HCT116 (cell line): Measurements from ENCODE around the gene RAPGEF3. TPM values are rescaled to one million over a fixed set of nuclear protein-coding genes. Genes with fewer than 3 reads are reported as not detected.

ENCODE experiments used
- ATAC-seq: fragments of 200-7000 bp; cut with Tn5 transposase; 2 replicates; pipeline ENCODE4 v1.9.1; 2020; ENCODE audit warnings: mild to moderate bottlenecking, moderate library complexity
- BruUV-seq: library from RNA; stranded (reverse); fragments of 400-500 nt; replicated peaks from 2 replicates; lab custom pipeline; 2021; lab: Mats Ljungman, UMichigan
- CTCF ChIA-PET: fragments of 300-600 bp; sonication (Branson Sonifier 250); formaldehyde crosslinking; loops from one replicate; lab custom pipeline; 2021; ENCODE audit warnings: antibody characterized with exemption; lab: Charles Lee
- POLR2A ChIA-PET: fragments of 300-600, 350-600 bp; sonication (Branson Sonifier 250); formaldehyde crosslinking; loops from one replicate; lab custom pipeline; 2021; ENCODE audit warnings: antibody characterized with exemption; lab: Charles Lee
- RAD21 ChIA-PET, 2 experiments: fragments of 300-600 bp; sonication (Branson Sonifier 250); formaldehyde crosslinking; loops; one replicate each; lab custom pipeline; 2023; ENCODE audit warnings: low total read pairs in 2 of 2; ENCODE audit not compliant: uncharacterized antibody in 2 of 2, unreplicated experiment in 2 of 2, low non-redundant PET in 1 of 2; lab: Charles Lee
- DNase-seq: peaks from one replicate; pipeline ENCODE4 v3.0.0-alpha.2; 2010; ENCODE audit warnings: low read depth, low spot score
- H2AFZ ChIP-seq: fragments of 200-600 bp; shearing (Covaris generic), sonication (generic); 2 replicates; pipeline ENCODE4 v1.6.1; 2017; ENCODE audit warnings: low read depth, mixed run types, mixed read lengths, antibody characterized with exemption, low read length; ENCODE audit not compliant: poor library complexity, severe bottlenecking
- H3K27ac ChIP-seq: 2 replicates; pipeline ENCODE4 v1.5.1; 2012; ENCODE audit warnings: low read depth, low read length
- H3K27me3 ChIP-seq: fragments of 200-600 bp; sonication (generic); 2 replicates; pipeline ENCODE4 v1.6.1; 2016; ENCODE audit warnings: mixed run types, low read length, mixed read lengths; ENCODE audit not compliant: insufficient read depth
- H3K36me3 ChIP-seq, 2 experiments: fragments of 200-500 bp in 1 of 2; fragments of 200-600 bp in 1 of 2; sonication (Bioruptor generic) in 1 of 2; sonication (generic) in 1 of 2; 2 replicates each; pipeline versions ENCODE4 v1.5.1 to v1.6.1; 2014 to 2016; ENCODE audit warnings: low read length in 2 of 2, inconsistent platforms in 1 of 2, mixed read lengths in 1 of 2, mixed run types in 1 of 2; ENCODE audit not compliant: insufficient read depth in 2 of 2, control insufficient read depth in 1 of 2
- H3K4me1 ChIP-seq, 2 experiments: fragments of 200-600 bp in 1 of 2; sonication (generic) in 1 of 2; 2 replicates each; pipeline versions ENCODE4 v1.5.1 to v1.6.1; 2012 to 2017; ENCODE audit warnings: low read length in 2 of 2, inconsistent platforms in 1 of 2, mild to moderate bottlenecking in 1 of 2, mixed read lengths in 1 of 2, mixed run types in 1 of 2, moderate library complexity in 1 of 2; ENCODE audit not compliant: insufficient read depth in 2 of 2, control insufficient read depth in 1 of 2
- H3K4me2 ChIP-seq: fragments of 200-600 bp; sonication (generic); 2 replicates; pipeline ENCODE4 v1.6.1; 2017; ENCODE audit warnings: mixed run types, low read length, mixed read lengths
- H3K4me3 ChIP-seq, 2 experiments: fragments of 200-600 bp in 1 of 2; sonication (generic) in 1 of 2; replicated peaks in 1 of 2; 2 replicates each; pipeline ENCODE4 v1.5.1; 2011 to 2016; ENCODE audit warnings: low read length in 2 of 2, control low read depth in 1 of 2, low read depth in 1 of 2, mild to moderate bottlenecking in 1 of 2, mixed read lengths in 1 of 2, mixed run types in 1 of 2
- H3K79me2 ChIP-seq: fragments of 200-600 bp; sonication (generic); 2 replicates; pipeline ENCODE4 v1.6.1; 2017; ENCODE audit warnings: mild to moderate bottlenecking, mixed run types, low read length, moderate library complexity, mixed read lengths; ENCODE audit not compliant: insufficient read depth
- H3K9ac ChIP-seq: fragments of 200-600 bp; sonication (generic); 2 replicates; pipeline ENCODE4 v1.6.1; 2016; ENCODE audit warnings: low read length, mixed read lengths
- H3K9me2 ChIP-seq: fragments of 200-600 bp; sonication (generic), shearing (Covaris generic); 2 replicates; pipeline ENCODE4 v1.6.1; 2017; ENCODE audit warnings: mixed run types, mild to moderate bottlenecking, moderate library complexity; ENCODE audit not compliant: insufficient read depth
- H3K9me3 ChIP-seq, 2 experiments: fragments of 200-500 bp in 1 of 2; fragments of 200-600 bp in 1 of 2; sonication (Bioruptor generic) in 1 of 2; sonication (generic) in 1 of 2; 2 replicates each; pipeline ENCODE4 v1.6.1; 2014 to 2017; ENCODE audit warnings: low read length in 2 of 2, mixed read lengths in 2 of 2, inconsistent platforms in 1 of 2, low read depth in 1 of 2, mild to moderate bottlenecking in 1 of 2, mixed run types in 1 of 2, moderate library complexity in 1 of 2; ENCODE audit not compliant: control insufficient read depth in 1 of 2, insufficient read depth in 1 of 2
- H4K20me1 ChIP-seq: fragments of 200-600 bp; sonication (generic), shearing (Covaris generic); 2 replicates; pipeline ENCODE4 v1.6.1; 2017; ENCODE audit warnings: mixed run types, mild to moderate bottlenecking, moderate library complexity; ENCODE audit not compliant: insufficient read depth
- ATF3 ChIP-seq: IDR thresholded peaks from 2 replicates; pipeline ENCODE4 v1.6.1; 2012
- CBX3 ChIP-seq: IDR thresholded peaks from 2 replicates; pipeline ENCODE4 v1.6.1; 2012; ENCODE audit warnings: low read depth
- CEBPB ChIP-seq: IDR thresholded peaks from 2 replicates; pipeline ENCODE4 v1.6.1; 2012; ENCODE audit warnings: low read depth
- CTCF ChIP-seq, 3 experiments: fragments of 200-600 bp in 1 of 3; sonication (generic) in 1 of 3; IDR thresholded peaks in 2 of 3; conservative IDR thresholded peaks in 1 of 3; 2 replicates each; pipeline ENCODE4 v1.5.1; 2012 to 2017; ENCODE audit warnings: low read depth in 2 of 3, low read length in 2 of 3, antibody characterized with exemption in 1 of 3, borderline replicate concordance in 1 of 3, control low read depth in 1 of 3, mild to moderate bottlenecking in 1 of 3, mixed read lengths in 1 of 3, mixed run types in 1 of 3, moderate library complexity in 1 of 3; ENCODE audit not compliant: insufficient read depth in 1 of 3
- EZH2 ChIP-seq: fragments of 200-600 bp; sonication (generic); IDR thresholded peaks from 2 replicates; pipeline ENCODE4 v1.6.1; 2017; ENCODE audit warnings: antibody characterized with exemption, mixed run types
- FOSL1 ChIP-seq: IDR thresholded peaks from 2 replicates; pipeline ENCODE4 v1.6.1; 2012; ENCODE audit warnings: low read depth
- JUND ChIP-seq: IDR thresholded peaks from 2 replicates; pipeline ENCODE4 v1.6.1; 2012
- RAD21 ChIP-seq: IDR thresholded peaks from 2 replicates; pipeline ENCODE4 v1.6.1; 2012; ENCODE audit warnings: low read depth, mild to moderate bottlenecking
- REST ChIP-seq: IDR thresholded peaks from 2 replicates; pipeline ENCODE4 v1.6.1; 2012; ENCODE audit warnings: low read depth
- SP1 ChIP-seq: IDR thresholded peaks from 2 replicates; pipeline ENCODE4 v1.6.1; 2012; ENCODE audit warnings: low read depth
- SRF ChIP-seq: IDR thresholded peaks from 2 replicates; pipeline ENCODE4 v1.6.1; 2012; ENCODE audit warnings: low read depth
- ZNF274 ChIP-seq: fragments of 200-500 bp; sonication (Bioruptor generic); IDR thresholded peaks from 2 replicates; pipeline ENCODE4 v1.6.1; 2014; ENCODE audit warnings: mild to moderate bottlenecking, low read depth, low read length, inconsistent platforms
- intact Hi-C: fragments of 100-400 bp; cut with micrococcal nuclease; formaldehyde crosslinking; loops from 2 replicates; pipeline ENCODE4 v1.10.0; 2022
- total RNA-seq: library from RNA; stranded (reverse); gene quantifications from one replicate; pipeline ENCODE4 v1.2.1, GENCODE V29; 2021; ENCODE audit not compliant: unreplicated experiment
- TF ChIP-seq, protein P1 (sequence below): IDR thresholded peaks from 2 replicates; pipeline ENCODE4 v1.6.1; 2012

Gene RAPGEF3
- total RNA-seq, 1 experiment from 2014 or later, result 1.8 TPM

DNA sequence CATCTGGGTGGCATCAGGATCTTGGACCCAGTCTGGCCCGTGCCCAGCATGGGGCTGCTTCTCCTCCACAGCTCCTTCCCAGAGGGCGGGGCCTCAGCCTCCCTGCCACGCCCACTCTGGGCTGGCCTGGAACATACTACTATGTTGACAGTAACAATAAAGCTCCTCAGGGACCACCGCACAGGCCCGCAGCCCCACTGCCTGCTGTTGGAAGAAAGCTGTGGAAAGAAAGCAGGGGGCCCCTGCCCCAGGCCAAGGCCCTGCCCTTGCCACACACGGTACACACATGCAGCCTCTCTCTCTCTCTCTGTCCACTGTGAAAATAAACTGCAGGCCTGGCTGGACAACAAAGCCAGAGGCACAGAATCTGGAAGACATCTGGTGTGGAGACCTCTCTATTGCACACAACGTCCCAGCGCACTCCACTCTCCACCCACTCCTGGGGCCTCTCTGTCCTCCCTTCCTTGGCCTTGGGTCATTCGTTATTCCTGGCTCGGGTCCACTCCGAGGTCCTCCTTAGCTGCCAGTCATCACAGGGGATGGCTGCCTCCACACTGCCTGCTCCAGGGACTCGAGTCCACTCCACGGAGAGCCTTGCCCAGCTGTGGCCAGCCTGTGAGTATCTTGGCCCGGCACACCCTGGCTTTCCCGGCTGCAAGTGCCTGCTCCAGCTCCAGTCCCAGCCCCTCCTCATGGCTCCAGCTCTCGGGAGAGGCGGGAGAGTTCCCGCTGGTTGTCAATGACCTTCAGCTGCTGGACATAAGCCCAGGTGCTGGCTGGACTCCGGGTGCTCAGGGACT is 21.6 kb downstream of the RAPGEF3 start:
- H3K79me2 ChIP-seq, result no peaks in the 10 kb centered on the region
- no peak overlapping the region; the same call in 1 of the 2 replicates for H3K27ac ChIP-seq
- H3K4me1 ChIP-seq, result peaks cover 25 to 35% of the 10 kb centered on the region in 2 experiments
- H3K9ac ChIP-seq, result no peak overlapping the region
- no peak for DNase-seq
- H3K27me3 ChIP-seq, result no peaks in the 10 kb centered on the region
- H3K9me3 ChIP-seq, result no peaks in the 10 kb centered on the region
- intact Hi-C loops, result no loop called here
- no peaks in the 10 kb centered on the region for H3K9me2 ChIP-seq
- TF ChIP-seq ZNF274 (no peak), REST (no peak), RAD21 (no peak), ATF3 (no peak), EZH2 (no peak), CEBPB (no peak), JUND (no peak), CBX3 (no peak), SRF (no peak), FOSL1 (no peak), SP1 (no peak), CTCF (IDR thresholded peaks at IDR 0.05 in 2 of 3, conservative IDR thresholded peaks at IDR 0.05 in 1 of 3; ENCODE audit: borderline replicate concordance in 1 of 3, insufficient read depth in 1 of 3, low read depth in 2 of 3, low read length in 2 of 3) (no peak)
- TF ChIP-seq, protein P1, sequence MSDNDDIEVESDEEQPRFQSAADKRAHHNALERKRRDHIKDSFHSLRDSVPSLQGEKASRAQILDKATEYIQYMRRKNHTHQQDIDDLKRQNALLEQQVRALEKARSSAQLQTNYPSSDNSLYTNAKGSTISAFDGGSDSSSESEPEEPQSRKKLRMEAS, result no peak
- RAD21 ChIA-PET, result interaction anchor here in 1 of 2 experiments (0.5 kb wide), 1 partner anchor 276 kb away, joined by 5 read pairs; no protein-coding TSS in a partner anchor
- no peak overlapping the region for H3K4me3 ChIP-seq
- H3K4me2 ChIP-seq, result no peak overlapping the region
- CTCF ChIA-PET, result interaction anchor here (1.5 to 2.8 kb wide), 2 partner anchors 30 to 101 kb away, joined by 6 to 17 read pairs; no protein-coding TSS in a partner anchor
- POLR2A ChIA-PET, result interaction anchor here (1.0 kb wide), 1 partner anchor 30 kb away, joined by 5 read pairs; no protein-coding TSS in a partner anchor
- no peaks in the 10 kb centered on the region for H3K36me3 ChIP-seq
- no peak overlapping the region for H2AFZ ChIP-seq
- ATAC-seq, result peak; percentile 53
- no TSS peak for BruUV-seq
- no peaks in the 10 kb centered on the region for H4K20me1 ChIP-seq
